K562 treated with DMSO at 1 percent for 12 hours (cell line): ENCODE measurements around the gene MIA. TPM values are rescaled to one million over a fixed set of nuclear protein-coding genes. Genes with fewer than 3 reads are reported as not detected.

Source experiments
- total RNA-seq: library from RNA; unstranded; fragments of 300-600 nt; gene quantifications from 2 replicates; pipeline ENCODE4 v1.2.3, GENCODE V29; 2022; ENCODE audit not compliant: insufficient read depth

Gene MIA
- total RNA-seq = 4.8 TPM in 1 of 2 replicates, not detected in the other

DNA sequence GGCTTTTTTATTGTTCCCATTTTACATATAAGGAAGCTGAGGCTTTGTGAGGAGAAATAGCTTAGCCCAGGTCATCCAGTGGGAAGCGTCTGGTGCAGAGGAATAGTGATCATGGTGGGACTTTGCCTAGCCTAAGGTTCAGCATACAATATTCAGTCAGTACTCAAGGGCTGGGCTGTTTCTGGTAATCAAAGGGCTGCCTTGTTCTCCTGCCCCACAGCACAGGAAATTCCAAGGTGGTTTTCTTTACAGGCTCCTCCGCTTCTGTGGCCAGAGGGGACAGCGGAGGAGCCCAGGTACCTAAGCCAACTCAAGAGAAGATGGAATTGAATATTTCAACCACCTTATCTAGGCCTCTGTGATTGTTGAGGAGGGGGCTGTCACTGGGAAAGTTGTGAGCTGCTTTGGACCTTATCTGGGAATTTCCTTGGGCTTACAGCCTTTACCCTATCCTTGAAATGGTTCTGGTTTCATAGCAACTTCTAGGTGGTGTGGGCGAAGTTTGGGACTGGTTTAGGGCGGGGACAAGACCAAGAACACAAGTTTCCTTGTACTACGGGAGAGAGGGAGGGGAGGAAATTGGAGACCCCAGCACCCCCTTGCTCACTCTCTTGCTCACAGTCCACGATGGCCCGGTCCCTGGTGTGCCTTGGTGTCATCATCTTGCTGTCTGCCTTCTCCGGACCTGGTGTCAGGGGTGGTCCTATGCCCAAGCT is at the start of gene MIA:
TSS of gene MIA (plus strand) at position 606 of the 716 bp plus-strand sequence. CDS start at position 628, 22 bp downstream.

GRCh38 chr19:40750058-40750873 is 25.1 kb upstream of the MIA start, which contains the start of gene ACTMAP:
Gene ACTMAP (minus strand): TSS chr19:40750477. CDS start chr19:40749803, 674 bp downstream.

GRCh38 chr19:40750874-40751537 is 24.3 kb upstream of the MIA start, which contains the start of gene SNRPA:
Gene SNRPA (plus strand): TSS chr19:40751203. CDS start chr19:40751409, 206 bp downstream.

GRCh38 chr19:40777937-40778705 is 2.8 kb downstream of the MIA start, which contains the start of gene RAB4B:
Gene RAB4B (plus strand): TSS chr19:40778247. CDS start chr19:40778376, 129 bp downstream.

DNA sequence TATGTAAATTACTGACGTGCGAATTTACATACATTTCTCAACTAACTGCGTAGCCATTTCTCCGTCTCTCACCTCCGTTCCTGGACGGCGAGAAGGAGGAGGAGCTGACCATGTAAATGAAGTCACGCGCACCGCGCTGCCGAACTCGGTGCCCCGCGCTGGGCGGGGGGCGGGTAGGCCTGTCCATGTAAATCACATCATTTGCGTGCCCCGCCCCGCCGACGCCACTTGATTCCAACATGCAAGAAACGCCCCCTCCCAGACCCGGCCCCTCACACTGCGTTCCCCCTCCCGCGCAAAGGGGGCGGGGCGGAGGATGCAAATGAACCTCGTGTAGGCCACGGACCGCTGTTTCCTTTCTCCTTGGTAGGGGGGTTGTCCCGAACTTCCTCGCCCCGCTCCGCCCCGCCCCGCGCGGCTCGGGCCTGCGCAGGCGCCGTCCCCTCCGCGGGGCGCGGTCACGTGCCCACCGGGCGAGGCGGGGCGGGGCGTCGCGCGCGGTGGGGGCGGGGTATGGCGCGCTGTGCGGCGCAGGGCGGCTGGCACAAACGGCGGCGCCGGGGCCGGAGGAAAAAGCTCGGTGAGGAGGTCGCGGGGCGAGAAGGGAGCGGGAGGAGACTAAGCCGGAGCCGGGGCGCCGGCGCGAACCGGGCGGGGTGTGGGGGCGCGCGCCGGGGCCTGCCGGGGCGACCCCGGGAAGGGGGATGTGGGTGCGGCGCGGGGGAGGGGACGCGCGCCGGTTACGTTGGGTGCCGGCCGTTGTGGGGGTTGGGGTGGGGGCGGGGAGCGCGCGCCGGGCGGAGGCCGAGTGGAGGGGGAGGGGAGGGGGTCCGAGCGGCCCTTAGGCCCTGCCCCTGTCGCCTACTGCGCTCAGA is 23.6 kb downstream of the MIA start, which contains the start of gene EGLN2:
TSS of gene EGLN2 (plus strand) at position 509 of the 875 bp plus-strand sequence. CDS start 1,382 bp downstream, outside the sequence.

Other genes with a start within 250 kb of the MIA start
- 88.2 and 101 TPM in 2 replicates for gene SHKBP1, start 198.6 kb upstream of the MIA start, total RNA-seq
- gene LTBP4, start 174.2 kb upstream of the MIA start, total RNA-seq = 129 and 206 TPM in 2 replicates
- 13.6 and 23.1 TPM in 2 replicates for gene NUMBL, start 84.9 kb upstream of the MIA start, total RNA-seq
- gene COQ8B, start 58.6 kb upstream of the MIA start, total RNA-seq = 19.7 and 33.8 TPM in 2 replicates
- gene ITPKC, start 58.4 kb upstream of the MIA start, total RNA-seq = 10.5 and 16.0 TPM in 2 replicates
- gene ACTMAP, start 25.0 kb upstream of the MIA start, total RNA-seq = 9.0 and 17.1 TPM in 2 replicates
- 69.3 and 87.1 TPM in 2 replicates for gene SNRPA, start 24.3 kb upstream of the MIA start, total RNA-seq
- gene RAB4B, start 2.7 kb downstream of the MIA start, total RNA-seq = 40.8 and 59.2 TPM in 2 replicates
- gene EGLN2, start 23.7 kb downstream of the MIA start, total RNA-seq = 99.4 and 110 TPM in 2 replicates
- not detected in 2 replicates for gene CYP2A6, start 74.9 kb downstream of the MIA start, total RNA-seq
- gene CYP2A7, start 106.7 kb downstream of the MIA start, total RNA-seq = not detected in 2 replicates
- gene CYP2B6, start 215.8 kb downstream of the MIA start, total RNA-seq = not detected in 2 replicates